ENCODE results near the gene NEMF. TPM values are rescaled to one million over a fixed set of nuclear protein-coding genes. Genes with fewer than 3 reads are reported as not detected.
"Not testable (repeated sequence)": the region's sequence is repeated elsewhere in the genome, so short reads cannot be mapped to it uniquely, and the experiment has no call there.

The NEMF gene
- total RNA-seq, 1 donor from 2014 or later = 30.3 TPM

GRCh38 chr14:49853158-49853477, 530 bp upstream of the NEMF start:
- peak overlapping the region; percentile 85 for H3K4me3 ChIP-seq (ENCODE audit: low read depth, low read length)
- FAIRE-seq = no peak
- no peaks in the 10 kb centered on the region for H3K27me3 ChIP-seq (ENCODE audit: control insufficient read depth, insufficient read depth, low read length)
- TF ChIP-seq CTCF (IDR thresholded peaks at IDR 0.05; ENCODE audit: insufficient read depth, low read length, severe bottlenecking) = no peak
- peaks cover 3% of the 10 kb centered on the region for H3K36me3 ChIP-seq (ENCODE audit: control insufficient read depth, insufficient read depth, low read length)
- no peak for DNase-seq (ENCODE audit: low read depth)

- Histone ChIP-seq H3K4me3 (ENCODE audit: low read depth, low read length) (peak overlapping the region; percentile 85), H3K36me3 (ENCODE audit: control insufficient read depth, insufficient read depth, low read length) (peaks cover 3% of the 10 kb centered on the region), H3K27me3 (ENCODE audit: control insufficient read depth, insufficient read depth, low read length) (no peaks in the 10 kb centered on the region)
- TF ChIP-seq CTCF (IDR thresholded peaks at IDR 0.05; ENCODE audit: insufficient read depth, low read length, severe bottlenecking) = no peak
- FAIRE-seq (no peak), DNase-seq (ENCODE audit: low read depth) (no peak)
Observed at GRCh38 chr14:49851813-49852212, 775 bp downstream of the NEMF start.

GRCh38 chr14:49849213-49849847, 3.3 kb downstream of the NEMF start:
- no peak for TF ChIP-seq CTCF (IDR thresholded peaks at IDR 0.05; ENCODE audit: insufficient read depth, low read length, severe bottlenecking)
- no peak for DNase-seq (ENCODE audit: low read depth)
- Histone ChIP-seq H3K36me3 (ENCODE audit: control insufficient read depth, insufficient read depth, low read length) (peaks cover 8% of the 10 kb centered on the region), H3K4me3 (ENCODE audit: low read depth, low read length) (no peak overlapping the region), H3K27me3 (ENCODE audit: control insufficient read depth, insufficient read depth, low read length) (no peaks in the 10 kb centered on the region)
- no peak for FAIRE-seq

GRCh38 chr14:49828640-49829039, 23.9 kb downstream of the NEMF start:
- no peak for FAIRE-seq
- no peak for TF ChIP-seq CTCF (IDR thresholded peaks at IDR 0.05; ENCODE audit: insufficient read depth, low read length, severe bottlenecking)
- H3K4me3 ChIP-seq (ENCODE audit: low read depth, low read length) = no peak overlapping the region
- peaks cover 13% of the 10 kb centered on the region for H3K36me3 ChIP-seq (ENCODE audit: control insufficient read depth, insufficient read depth, low read length)
- no peaks in the 10 kb centered on the region for H3K27me3 ChIP-seq (ENCODE audit: control insufficient read depth, insufficient read depth, low read length)
- DNase-seq (ENCODE audit: low read depth) = no peak

GRCh38 chr14:49820176-49820575, 32.4 kb downstream of the NEMF start:
- H3K27me3 ChIP-seq (ENCODE audit: control insufficient read depth, insufficient read depth, low read length) = no peaks in the 10 kb centered on the region
- TF ChIP-seq CTCF (IDR thresholded peaks at IDR 0.05; ENCODE audit: insufficient read depth, low read length, severe bottlenecking) = no peak
- no peak for DNase-seq (ENCODE audit: low read depth)
- no peak overlapping the region for H3K4me3 ChIP-seq (ENCODE audit: low read depth, low read length)
- FAIRE-seq = no peak
- peaks cover 12% of the 10 kb centered on the region for H3K36me3 ChIP-seq (ENCODE audit: control insufficient read depth, insufficient read depth, low read length)

- no peak for TF ChIP-seq CTCF (IDR thresholded peaks at IDR 0.05; ENCODE audit: insufficient read depth, low read length, severe bottlenecking)
- FAIRE-seq = no peak
- Histone ChIP-seq H3K36me3 (ENCODE audit: control insufficient read depth, insufficient read depth, low read length) (peaks cover 5% of the 10 kb centered on the region), H3K27me3 (ENCODE audit: control insufficient read depth, insufficient read depth, low read length) (no peaks in the 10 kb centered on the region), H3K4me3 (ENCODE audit: low read depth, low read length) (no peak overlapping the region)
- no peak for DNase-seq (ENCODE audit: low read depth)
Observed at GRCh38 chr14:49816844-49817243, 35.7 kb downstream of the NEMF start.

- H3K36me3 ChIP-seq (ENCODE audit: control insufficient read depth, insufficient read depth, low read length); H3K27me3 ChIP-seq (ENCODE audit: control insufficient read depth, insufficient read depth, low read length); FAIRE-seq; DNase-seq (ENCODE audit: low read depth); H3K4me3 ChIP-seq (ENCODE audit: low read depth, low read length): not testable (repeated sequence)
Observed at GRCh38 chr14:49816118-49816517, 36.5 kb downstream of the NEMF start.

All from bronchial epithelial cell (primary cell).